GM10266 (cell line): ENCODE results near the gene KRTAP16-1.

Experiments
- DNase-seq: peaks from one replicate; pipeline ENCODE4 v3.0.0; 2012; ENCODE audit errors: extremely low spot score
- TF ChIP-seq, protein P1 (sequence below): IDR thresholded peaks from 2 replicates; pipeline ENCODE4 v1.5.1; 2012; ENCODE audit warnings: mild to moderate bottlenecking, low read depth; ENCODE audit not compliant: control insufficient read depth, insufficient read depth; ENCODE audit errors: missing control alignments

The KRTAP16-1 gene

DNA sequence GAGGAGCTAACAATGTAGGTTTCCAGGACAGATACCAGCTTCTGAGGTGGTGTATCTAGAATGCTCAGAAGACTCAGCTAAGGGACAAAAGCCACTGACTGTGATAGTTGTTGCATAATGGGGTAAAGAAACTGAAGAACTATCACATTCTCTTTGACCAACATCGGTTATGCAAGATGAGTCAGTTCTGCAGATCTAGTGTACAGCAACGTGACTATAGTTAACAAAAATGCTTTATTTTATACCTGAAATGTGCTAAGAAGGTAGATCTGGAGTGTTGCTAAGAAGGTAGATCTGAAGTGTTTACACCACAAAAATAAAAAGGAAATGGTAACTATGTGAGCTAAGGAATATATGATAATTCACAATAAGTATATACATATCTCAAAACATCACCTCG is 41.4 kb downstream of the KRTAP16-1 start:
- DNase-seq = no peak
- TF ChIP-seq, protein P1, sequence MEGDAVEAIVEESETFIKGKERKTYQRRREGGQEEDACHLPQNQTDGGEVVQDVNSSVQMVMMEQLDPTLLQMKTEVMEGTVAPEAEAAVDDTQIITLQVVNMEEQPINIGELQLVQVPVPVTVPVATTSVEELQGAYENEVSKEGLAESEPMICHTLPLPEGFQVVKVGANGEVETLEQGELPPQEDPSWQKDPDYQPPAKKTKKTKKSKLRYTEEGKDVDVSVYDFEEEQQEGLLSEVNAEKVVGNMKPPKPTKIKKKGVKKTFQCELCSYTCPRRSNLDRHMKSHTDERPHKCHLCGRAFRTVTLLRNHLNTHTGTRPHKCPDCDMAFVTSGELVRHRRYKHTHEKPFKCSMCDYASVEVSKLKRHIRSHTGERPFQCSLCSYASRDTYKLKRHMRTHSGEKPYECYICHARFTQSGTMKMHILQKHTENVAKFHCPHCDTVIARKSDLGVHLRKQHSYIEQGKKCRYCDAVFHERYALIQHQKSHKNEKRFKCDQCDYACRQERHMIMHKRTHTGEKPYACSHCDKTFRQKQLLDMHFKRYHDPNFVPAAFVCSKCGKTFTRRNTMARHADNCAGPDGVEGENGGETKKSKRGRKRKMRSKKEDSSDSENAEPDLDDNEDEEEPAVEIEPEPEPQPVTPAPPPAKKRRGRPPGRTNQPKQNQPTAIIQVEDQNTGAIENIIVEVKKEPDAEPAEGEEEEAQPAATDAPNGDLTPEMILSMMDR = no peak

DNA sequence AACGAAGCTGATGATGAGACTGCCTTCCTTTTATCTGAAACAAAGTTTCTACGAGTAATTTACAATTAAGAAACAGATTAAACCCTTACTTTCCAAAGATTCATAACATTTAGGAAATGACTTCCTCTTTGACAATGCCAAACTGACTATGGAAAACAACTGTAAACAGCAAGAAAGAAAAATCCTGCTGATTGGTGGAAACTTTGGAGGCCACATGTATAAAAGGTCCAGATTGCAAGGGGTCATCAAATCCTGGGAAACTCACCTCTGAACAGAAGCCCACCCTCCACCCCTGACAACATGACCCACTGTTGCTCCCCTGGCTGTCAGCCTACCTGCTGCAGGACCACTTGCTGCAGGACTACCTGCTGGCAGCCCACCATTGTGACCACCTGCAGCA is 44.0 kb downstream of the KRTAP16-1 start, which contains the start of gene KRTAP9-6:
Gene KRTAP9-6 (plus strand): TSS at position 301 of the 400 bp plus-strand sequence. CDS start 0 bp downstream, at position 301.
- DNase-seq = no peak
- TF ChIP-seq, protein P1 = no peak

DNA sequence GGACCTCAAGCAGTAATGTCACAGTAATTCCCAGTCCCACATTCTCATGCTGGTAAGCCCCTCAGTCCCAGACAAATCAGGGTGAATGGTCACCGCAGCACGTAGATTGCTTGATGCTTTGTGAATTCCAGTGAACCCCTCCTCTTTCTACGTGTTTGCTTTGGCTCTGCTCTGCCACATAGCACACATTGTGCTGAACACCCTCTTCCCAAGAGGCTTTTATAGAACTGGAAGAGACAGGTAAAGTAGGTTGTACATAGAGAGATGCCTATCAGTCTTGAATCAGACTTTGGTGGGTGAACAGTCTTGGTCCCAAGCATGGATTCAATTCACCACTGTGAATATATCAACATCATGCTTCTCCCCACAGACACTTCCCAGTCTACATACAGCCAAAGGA is 44.5 kb downstream of the KRTAP16-1 start:
- DNase-seq = peak; percentile 0
- TF ChIP-seq, protein P1 = no peak

DNA sequence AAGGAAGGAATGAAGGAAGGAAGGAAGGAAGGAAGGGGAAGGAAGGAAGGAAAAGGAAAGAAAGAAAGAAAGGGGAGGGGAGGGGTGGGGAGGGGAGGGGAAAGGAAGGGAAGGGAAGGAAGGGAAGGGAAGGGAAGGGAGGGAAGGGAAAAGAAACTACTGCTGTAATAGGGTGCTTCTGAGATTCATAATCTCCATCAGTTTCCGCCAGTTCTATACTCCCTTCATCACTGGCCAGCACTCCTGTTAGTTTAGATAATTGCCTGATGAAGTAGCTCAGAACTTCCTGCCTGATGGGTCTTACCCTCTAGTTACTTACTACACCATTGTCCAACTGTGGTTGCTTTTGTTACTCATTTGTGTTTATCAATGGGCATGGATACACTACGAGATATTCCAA is 45.9 kb downstream of the KRTAP16-1 start:
- DNase-seq = peak; percentile 0
- TF ChIP-seq, protein P1 = no peak

DNA sequence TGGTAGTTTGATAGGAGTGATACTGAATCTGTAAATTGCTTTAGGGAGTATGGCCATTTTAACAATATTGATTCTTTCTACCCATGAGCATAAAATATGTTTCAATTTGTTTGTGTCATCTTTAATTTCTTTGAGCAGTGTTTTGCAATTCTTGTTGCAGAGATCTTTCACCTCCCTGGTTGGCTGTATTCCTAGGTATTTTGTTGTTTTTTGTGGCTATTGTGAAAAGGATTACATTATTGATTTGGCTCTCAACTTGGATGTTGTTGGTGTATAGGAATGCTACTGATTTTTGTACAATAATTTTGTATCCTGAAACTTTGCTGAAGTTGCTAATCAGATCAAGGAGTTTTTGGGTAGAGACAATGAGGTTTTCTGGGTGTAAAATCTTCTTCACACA is 50.7 kb downstream of the KRTAP16-1 start:
- DNase-seq = no peak
- TF ChIP-seq, protein P1 = no peak
